ENCODE results near the gene OCLN.
"Not testable (repeated sequence)": the region's sequence is repeated elsewhere in the genome, so short reads cannot be mapped to it uniquely, and the experiment has no call there.

OCLN gene

GRCh38 chr5:69492391-69492922 lies at the start of gene OCLN:
OCLN (plus strand) TSS chr5:69492790; CDS start chr5:69504245, 11,455 bp downstream.
- no peak for TF ChIP-seq CTCF (IDR thresholded peaks at IDR 0.05; ENCODE audit: extremely low read depth, insufficient read depth, missing control alignments)
- in situ Hi-C loops (cut with MboI; ENCODE audit: low pct_unique_long_range_greater_than_20kb, low sequenced_read_pairs, unreplicated experiment): no loop called here
- DNase-seq (ENCODE audit: low spot score): peak; percentile 89

GRCh38 chr5:69444127-69444754 lies 48.3 kb upstream of the OCLN start:
- TF ChIP-seq CTCF (IDR thresholded peaks at IDR 0.05; ENCODE audit: extremely low read depth, insufficient read depth, missing control alignments): no peak
- no peak for DNase-seq (ENCODE audit: low spot score)
- in situ Hi-C loops (cut with MboI; ENCODE audit: low pct_unique_long_range_greater_than_20kb, low sequenced_read_pairs, unreplicated experiment): no loop called here

- in situ Hi-C loops (cut with MboI; ENCODE audit: low pct_unique_long_range_greater_than_20kb, low sequenced_read_pairs, unreplicated experiment): no loop called here
- no peak for DNase-seq (ENCODE audit: low spot score)
- no peak for TF ChIP-seq CTCF (IDR thresholded peaks at IDR 0.05; ENCODE audit: extremely low read depth, insufficient read depth, missing control alignments)
Measured at GRCh38 chr5:69449511-69449910, 43.1 kb upstream of the OCLN start.

GRCh38 chr5:69450116-69450515 lies 42.5 kb upstream of the OCLN start:
- no peak for TF ChIP-seq CTCF (IDR thresholded peaks at IDR 0.05; ENCODE audit: extremely low read depth, insufficient read depth, missing control alignments)
- DNase-seq (ENCODE audit: low spot score): no peak
- in situ Hi-C loops (cut with MboI; ENCODE audit: low pct_unique_long_range_greater_than_20kb, low sequenced_read_pairs, unreplicated experiment): no loop called here

GRCh38 chr5:69450527-69450926 lies 42.1 kb upstream of the OCLN start:
- in situ Hi-C loops (cut with MboI; ENCODE audit: low pct_unique_long_range_greater_than_20kb, low sequenced_read_pairs, unreplicated experiment); DNase-seq (ENCODE audit: low spot score): not testable (repeated sequence)

- no peak for DNase-seq (ENCODE audit: low spot score)
- TF ChIP-seq CTCF (IDR thresholded peaks at IDR 0.05; ENCODE audit: extremely low read depth, insufficient read depth, missing control alignments): no peak
- in situ Hi-C loops (cut with MboI; ENCODE audit: low pct_unique_long_range_greater_than_20kb, low sequenced_read_pairs, unreplicated experiment): no loop called here
Measured at GRCh38 chr5:69451941-69452647, 40.5 kb upstream of the OCLN start.

GRCh38 chr5:69453487-69453886 lies 39.1 kb upstream of the OCLN start:
- DNase-seq (ENCODE audit: low spot score); in situ Hi-C loops (cut with MboI; ENCODE audit: low pct_unique_long_range_greater_than_20kb, low sequenced_read_pairs, unreplicated experiment): not testable (repeated sequence)

Data from GM13977 (cell line).